ENCODE results near the gene ZFYVE27.

The ZFYVE27 gene

DNA sequence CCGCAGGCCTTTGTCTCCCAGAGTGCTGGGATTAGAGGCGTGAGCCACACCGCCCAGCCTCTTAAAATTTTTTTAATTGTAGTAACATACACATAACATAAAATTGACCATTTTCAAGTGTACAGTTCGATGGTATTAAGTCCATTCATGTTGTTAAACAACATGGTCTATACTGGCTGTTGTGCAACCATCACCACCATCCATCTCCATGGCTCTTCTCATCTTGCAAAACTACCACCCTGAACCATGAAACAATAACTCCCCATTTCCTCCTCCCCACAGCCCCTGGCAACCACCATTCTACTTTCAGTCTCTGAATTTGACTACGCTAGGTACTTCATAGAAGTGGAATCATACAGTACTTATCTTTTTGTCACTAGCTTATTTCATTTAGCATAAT is 7.9 kb upstream of the ZFYVE27 start:
- DNase-seq (ENCODE audit: extremely low read depth, low read depth) = no peak
- no peak for TF ChIP-seq CTCF (IDR thresholded peaks at IDR 0.05; ENCODE audit: low read depth, low read length)

GRCh38 chr10:97731346-97732051 is 5.4 kb upstream of the ZFYVE27 start:
- TF ChIP-seq CTCF (IDR thresholded peaks at IDR 0.05; ENCODE audit: low read depth, low read length) = peak; percentile 86
- peak; percentile 49 for DNase-seq (ENCODE audit: extremely low read depth, low read depth)

DNA sequence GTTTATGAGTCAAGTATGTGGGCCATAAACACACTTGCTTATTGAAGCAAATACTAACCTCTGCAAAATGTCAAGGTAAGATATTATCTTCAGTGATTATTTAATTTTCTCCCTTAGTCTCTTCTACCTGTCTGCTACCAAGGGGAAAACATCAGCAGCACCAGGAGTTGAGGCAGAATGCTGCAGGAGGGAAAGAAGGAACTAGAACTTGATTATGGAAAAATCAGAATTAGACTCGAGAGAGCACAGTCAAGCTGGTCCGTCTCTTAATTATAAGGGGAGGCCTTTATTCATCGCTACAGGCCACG is 4.9 kb upstream of the ZFYVE27 start:
- no peak for DNase-seq (ENCODE audit: extremely low read depth, low read depth)
- no peak for TF ChIP-seq CTCF (IDR thresholded peaks at IDR 0.05; ENCODE audit: low read depth, low read length)

- DNase-seq (ENCODE audit: extremely low read depth, low read depth) = no peak
- TF ChIP-seq CTCF (IDR thresholded peaks at IDR 0.05; ENCODE audit: low read depth, low read length) = no peak
Measured at GRCh38 chr10:97733256-97733655, 3.7 kb upstream of the ZFYVE27 start.

DNA sequence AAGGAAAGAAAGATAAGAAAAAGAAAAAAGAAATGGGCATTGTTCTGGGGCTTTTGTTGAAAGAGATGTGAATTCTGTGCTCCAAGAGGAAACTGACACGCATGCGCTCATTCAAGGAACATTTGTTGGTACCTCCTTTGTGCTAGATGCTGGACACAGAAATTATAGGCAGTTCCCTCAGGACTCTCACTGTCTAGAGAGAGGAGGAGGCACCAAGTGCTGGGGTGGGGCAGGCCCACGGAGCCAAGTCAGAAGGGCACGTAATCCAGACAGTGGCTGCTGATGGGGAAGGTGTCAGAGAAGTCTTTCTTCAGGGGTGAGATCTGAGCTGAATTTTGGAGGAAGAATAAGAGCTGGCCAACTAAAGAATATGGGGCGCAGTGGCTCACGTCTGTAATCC is 2.9 kb upstream of the ZFYVE27 start:
- DNase-seq (ENCODE audit: extremely low read depth, low read depth) = no peak
- TF ChIP-seq CTCF (IDR thresholded peaks at IDR 0.05; ENCODE audit: low read depth, low read length) = no peak

DNA sequence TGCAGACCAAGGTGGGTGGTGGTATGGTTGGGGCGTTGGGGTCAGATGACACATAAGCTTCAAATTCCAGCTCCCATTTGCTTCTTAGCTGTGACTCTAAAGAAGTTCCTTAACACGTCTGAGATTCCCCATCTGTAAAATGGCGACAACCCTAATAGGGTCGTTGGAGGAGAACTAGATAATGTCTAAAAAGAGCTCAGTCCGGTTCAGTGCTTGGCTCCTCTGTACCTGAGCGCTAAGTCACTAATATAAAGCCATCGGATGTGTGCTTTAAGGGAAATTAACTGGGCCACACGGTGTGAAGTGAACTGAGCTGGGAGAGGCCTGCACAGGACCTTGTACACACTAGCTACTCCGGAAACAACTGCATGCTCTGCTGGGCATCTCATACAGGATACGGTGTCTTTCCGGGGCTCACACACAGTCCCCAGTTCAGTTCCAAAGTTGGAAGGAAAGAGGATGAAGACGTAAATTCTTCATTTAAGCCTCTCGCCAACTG is 476 bp upstream of the ZFYVE27 start:
- no peak for TF ChIP-seq CTCF (IDR thresholded peaks at IDR 0.05; ENCODE audit: low read depth, low read length)
- DNase-seq (ENCODE audit: extremely low read depth, low read depth) = no peak

GRCh38 chr10:97737770-97738265 is 890 bp downstream of the ZFYVE27 start:
- TF ChIP-seq CTCF (IDR thresholded peaks at IDR 0.05; ENCODE audit: low read depth, low read length) = no peak
- DNase-seq (ENCODE audit: extremely low read depth, low read depth) = no peak

All from AG09319 (cell line).